Muscle layer of duodenum (tissue), 2 donors: ENCODE results near the gene ZMIZ1.

Source experiments
- H3K27ac ChIP-seq: one replicate; pipeline ENCODE4 v1.7.0; 2013; ENCODE audit warnings: mild to moderate bottlenecking, low read length
- H3K27me3 ChIP-seq: one replicate; pipeline ENCODE4 v1.7.0; 2013; ENCODE audit warnings: low read depth, mild to moderate bottlenecking, control low read depth, low read length
- H3K36me3 ChIP-seq, 2 donors: one replicate each; pipeline ENCODE4 v1.7.0; 2013; ENCODE audit warnings: low read length in 2 of 2, control low read depth in 1 of 2, mild to moderate bottlenecking in 1 of 2; ENCODE audit not compliant: insufficient read depth in 2 of 2, control insufficient read depth in 1 of 2
- H3K4me1 ChIP-seq, 2 donors: one replicate each; pipeline ENCODE4 v1.7.0; 2013; ENCODE audit warnings: low read length in 2 of 2, mild to moderate bottlenecking in 2 of 2, control low read depth in 1 of 2, moderate library complexity in 1 of 2; ENCODE audit not compliant: insufficient read depth in 2 of 2, control insufficient read depth in 1 of 2
- H3K4me3 ChIP-seq, 2 donors: one replicate each; pipeline ENCODE4 v1.7.0; 2013; ENCODE audit warnings: low read length in 2 of 2, low read depth in 1 of 2, mild to moderate bottlenecking in 1 of 2
- H3K9me3 ChIP-seq, 2 donors: one replicate each; pipeline ENCODE4 v1.7.0; 2013; ENCODE audit warnings: low read length in 2 of 2, control low read depth in 1 of 2, mild to moderate bottlenecking in 1 of 2; ENCODE audit not compliant: control insufficient read depth in 1 of 2
- donor health status: healthy.

The ZMIZ1 gene

DNA sequence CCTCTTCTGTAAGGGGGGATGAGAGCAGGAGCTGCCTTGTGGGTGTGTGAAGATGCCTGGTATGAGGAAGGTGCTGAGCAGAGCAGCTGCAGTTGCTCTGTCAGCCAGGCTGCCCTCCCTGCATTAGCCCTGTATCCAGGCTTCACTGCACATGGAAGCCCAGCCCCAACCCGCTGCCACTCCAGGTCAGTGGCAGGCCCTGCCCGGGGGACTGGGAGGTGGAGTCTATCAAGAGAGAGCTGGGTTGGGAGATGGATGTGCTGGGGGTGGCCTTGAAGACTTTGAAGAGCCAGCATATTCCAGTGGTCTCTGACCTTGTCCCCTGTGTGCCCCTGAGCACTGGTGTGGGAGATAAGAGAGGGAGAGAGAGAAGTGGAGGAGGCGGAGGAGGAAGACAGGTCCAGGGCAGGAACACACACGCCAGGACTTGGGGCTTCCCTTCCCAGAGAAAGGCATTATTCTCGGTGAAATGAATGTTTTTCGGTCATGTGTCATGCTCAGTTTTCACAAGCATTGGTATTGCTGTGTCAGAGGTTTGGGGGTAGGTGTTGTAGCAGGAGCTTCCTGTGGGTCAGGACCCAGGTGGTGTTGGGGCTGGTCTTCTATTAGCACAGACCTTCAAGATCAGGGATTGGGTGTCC, 281.1 kb downstream of the ZMIZ1 start:
- no peaks in the 10 kb centered on the region for H3K27me3 ChIP-seq
- H3K4me1 ChIP-seq: peaks cover 6 to 20% of the 10 kb centered on the region in 2 donors
- H3K9me3 ChIP-seq: no peaks in the 10 kb centered on the region
- H3K27ac ChIP-seq: no peak overlapping the region
- peaks cover 51 to 55% of the 10 kb centered on the region in 2 donors for H3K36me3 ChIP-seq
- H3K4me3 ChIP-seq: no peak overlapping the region

- no peaks in the 10 kb centered on the region for H3K9me3 ChIP-seq
- H3K36me3 ChIP-seq: peaks cover 51 to 62% of the 10 kb centered on the region in 2 donors
- no peak overlapping the region for H3K27ac ChIP-seq
- no peaks in the 10 kb centered on the region for H3K27me3 ChIP-seq
- peaks cover 6 to 20% of the 10 kb centered on the region in 2 donors for H3K4me1 ChIP-seq
- no peak overlapping the region for H3K4me3 ChIP-seq
These were observed 281.8 kb downstream of the ZMIZ1 start for GRCh38 chr10:79350407-79351154.

DNA sequence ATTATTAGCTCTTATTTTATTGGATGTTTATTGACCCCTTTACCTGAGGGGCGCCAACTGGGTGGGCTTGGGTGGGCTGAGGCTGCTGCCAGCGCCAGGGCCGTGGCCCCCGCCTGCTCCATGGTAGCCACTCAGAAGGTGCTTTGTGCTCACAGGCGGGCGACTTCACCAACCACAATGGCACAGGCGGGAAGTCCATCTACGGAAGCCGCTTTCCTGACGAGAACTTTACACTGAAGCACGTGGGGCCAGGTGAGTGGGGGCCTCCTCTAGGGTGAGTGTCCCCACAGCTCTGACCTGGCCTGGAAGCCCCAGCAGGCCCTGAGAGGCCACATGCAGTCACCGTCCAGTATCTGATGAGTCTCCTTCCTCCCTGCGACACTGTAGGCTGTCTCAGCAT, 282.6 kb downstream of the ZMIZ1 start:
- H3K9me3 ChIP-seq: no peaks in the 10 kb centered on the region
- H3K27me3 ChIP-seq: no peaks in the 10 kb centered on the region
- no peak overlapping the region for H3K4me3 ChIP-seq
- peaks cover 51 to 69% of the 10 kb centered on the region in 2 donors for H3K36me3 ChIP-seq
- H3K27ac ChIP-seq: no peak overlapping the region
- H3K4me1 ChIP-seq: peaks cover 6 to 25% of the 10 kb centered on the region in 2 donors

GRCh38 chr10:79352035-79352877, 283.5 kb downstream of the ZMIZ1 start:
- Histone ChIP-seq H3K36me3 (peaks cover 51 to 76% of the 10 kb centered on the region in 2 donors), H3K27me3 (no peaks in the 10 kb centered on the region), H3K9me3 (no peaks in the 10 kb centered on the region), H3K4me3 (no peak overlapping the region), H3K4me1 (peaks cover 6 to 18% of the 10 kb centered on the region in 2 donors), H3K27ac (no peak overlapping the region)

DNA sequence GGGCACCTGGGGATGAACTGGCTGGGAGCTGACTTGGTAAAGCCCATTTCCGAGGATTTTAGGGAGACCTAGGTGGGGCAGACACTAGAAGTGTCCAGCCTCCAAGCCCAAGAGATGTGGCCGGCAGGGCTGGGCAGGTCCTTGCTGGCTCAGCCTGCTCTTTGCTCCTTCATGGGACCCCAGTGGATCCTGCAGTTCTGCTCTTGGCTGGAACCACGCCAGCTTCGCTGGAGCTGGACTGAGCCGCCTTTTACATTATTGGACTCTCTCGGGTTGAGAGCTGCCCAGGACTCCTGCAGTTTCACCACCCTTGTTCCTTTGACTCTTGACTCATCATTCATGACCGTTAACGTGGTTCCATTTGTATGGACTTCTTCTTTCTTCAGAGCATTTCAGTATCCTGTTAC, 284.2 kb downstream of the ZMIZ1 start:
- no peak overlapping the region for H3K27ac ChIP-seq
- no peaks in the 10 kb centered on the region for H3K9me3 ChIP-seq
- H3K27me3 ChIP-seq: no peaks in the 10 kb centered on the region
- H3K36me3 ChIP-seq: peaks cover 51 to 80% of the 10 kb centered on the region in 2 donors
- no peak overlapping the region for H3K4me3 ChIP-seq
- peaks cover 6 to 18% of the 10 kb centered on the region in 2 donors for H3K4me1 ChIP-seq

- Histone ChIP-seq H3K9me3 (no peaks in the 10 kb centered on the region), H3K27me3 (no peaks in the 10 kb centered on the region), H3K4me1 (peaks cover under 1 to 11% of the 10 kb centered on the region in 2 donors), H3K36me3 (peaks cover 51 to 80% of the 10 kb centered on the region in 2 donors), H3K4me3 (no peak overlapping the region), H3K27ac (no peak overlapping the region)
These were observed 285.0 kb downstream of the ZMIZ1 start for GRCh38 chr10:79353726-79354125.

DNA sequence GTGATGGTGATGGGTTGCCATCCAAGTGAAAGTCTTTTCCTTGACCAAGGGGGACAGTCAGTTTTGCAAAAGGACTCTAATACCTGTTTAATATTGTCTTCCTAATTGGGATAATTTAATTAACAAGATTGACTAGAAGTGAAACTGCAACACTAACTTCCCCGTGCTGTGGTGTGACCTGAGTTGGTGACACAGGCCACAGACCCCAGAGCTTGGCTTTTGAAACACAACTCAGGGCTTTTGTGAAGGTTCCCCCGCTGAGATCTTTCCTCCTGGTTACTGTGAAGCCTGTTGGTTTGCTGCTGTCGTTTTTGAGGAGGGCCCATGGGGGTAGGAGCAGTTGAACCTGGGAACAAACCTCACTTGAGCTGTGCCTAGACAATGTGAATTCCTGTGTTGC, 285.4 kb downstream of the ZMIZ1 start:
- peaks cover 51 to 80% of the 10 kb centered on the region in 2 donors for H3K36me3 ChIP-seq
- no peak overlapping the region for H3K4me3 ChIP-seq
- H3K9me3 ChIP-seq: no peaks in the 10 kb centered on the region
- H3K4me1 ChIP-seq: peaks cover 0 to 7% of the 10 kb centered on the region in 2 donors
- no peaks in the 10 kb centered on the region for H3K27me3 ChIP-seq
- H3K27ac ChIP-seq: no peak overlapping the region

- no peaks in the 10 kb centered on the region for H3K27me3 ChIP-seq
- H3K4me3 ChIP-seq: no peak overlapping the region
- peaks cover 48 to 77% of the 10 kb centered on the region in 2 donors for H3K36me3 ChIP-seq
- H3K27ac ChIP-seq: no peak overlapping the region
- H3K4me1 ChIP-seq: peaks cover 0 to 5% of the 10 kb centered on the region in 2 donors
- no peaks in the 10 kb centered on the region for H3K9me3 ChIP-seq
These were observed 285.8 kb downstream of the ZMIZ1 start for GRCh38 chr10:79354615-79355014.

DNA sequence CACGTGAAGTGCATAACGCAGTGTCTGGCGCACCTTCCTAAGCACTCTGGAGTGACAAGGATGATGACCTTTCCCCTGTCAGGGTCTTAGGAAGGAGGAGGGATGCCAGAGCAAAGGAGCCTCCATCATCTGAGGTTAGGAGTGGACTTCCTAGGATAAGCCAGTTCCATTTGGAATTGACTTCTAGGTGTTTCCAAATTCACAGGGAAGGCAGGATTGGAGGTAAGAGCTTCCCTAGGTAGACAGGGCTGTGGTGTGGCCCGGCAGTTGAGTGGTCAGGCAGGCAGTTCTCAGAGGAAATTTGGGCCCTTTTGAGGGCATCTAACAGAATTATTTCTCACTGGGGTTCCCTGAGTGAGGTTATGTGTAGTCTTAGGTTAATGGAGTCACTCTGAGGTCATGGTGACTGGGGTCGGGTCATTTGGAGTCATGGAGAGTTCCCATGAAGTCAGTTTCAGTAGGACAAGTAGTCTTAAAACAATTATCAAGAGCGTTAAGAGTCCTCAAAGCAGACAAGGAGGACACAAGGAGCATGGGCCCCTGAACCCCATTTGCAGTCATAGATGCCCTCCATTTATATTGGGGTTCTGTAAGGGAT, 286.8 kb downstream of the ZMIZ1 start:
- no peak overlapping the region for H3K4me3 ChIP-seq
- no peak overlapping the region for H3K27ac ChIP-seq

GRCh38 chr10:79356104-79356503, 287.3 kb downstream of the ZMIZ1 start:
- H3K4me1 ChIP-seq: peaks cover 0 to 5% of the 10 kb centered on the region in 2 donors
- H3K27me3 ChIP-seq: no peaks in the 10 kb centered on the region
- no peak overlapping the region for H3K27ac ChIP-seq
- peaks cover 34 to 62% of the 10 kb centered on the region in 2 donors for H3K36me3 ChIP-seq
- no peaks in the 10 kb centered on the region for H3K9me3 ChIP-seq
- no peak overlapping the region for H3K4me3 ChIP-seq

More for the DNA sequence above, 286.8 kb downstream of the ZMIZ1 start:
- Histone ChIP-seq H3K9me3 (no peaks in the 10 kb centered on the region), H3K36me3 (peaks cover 38 to 68% of the 10 kb centered on the region in 2 donors), H3K27me3 (no peaks in the 10 kb centered on the region), H3K4me1 (peaks cover 0 to 5% of the 10 kb centered on the region in 2 donors)

DNA sequence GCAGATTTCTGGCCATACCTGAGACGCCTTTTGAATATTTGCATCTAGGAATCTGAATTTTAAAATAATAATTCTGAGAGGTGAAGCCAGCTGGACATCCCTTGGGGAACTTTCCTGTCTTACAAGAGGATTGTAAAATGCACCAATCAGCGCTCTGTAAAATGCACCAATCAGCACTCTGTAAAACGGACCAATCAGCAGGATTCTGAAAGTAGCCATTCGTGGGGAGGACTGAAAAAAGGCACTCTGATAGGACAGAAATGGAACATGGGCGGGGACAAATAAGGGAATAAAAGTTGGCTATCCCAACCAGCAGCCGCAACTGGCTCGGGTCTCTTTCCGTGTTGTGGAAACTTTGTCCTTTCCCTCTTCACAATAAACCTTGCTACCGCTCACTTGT, 288.4 kb downstream of the ZMIZ1 start:
- Histone ChIP-seq H3K27ac (no peak overlapping the region), H3K9me3 (no peaks in the 10 kb centered on the region), H3K27me3 (no peaks in the 10 kb centered on the region), H3K36me3 (peaks cover 25 to 52% of the 10 kb centered on the region in 2 donors), H3K4me3 (no peak overlapping the region), H3K4me1 (peaks cover 0 to 5% of the 10 kb centered on the region in 2 donors)
